OCI-LY1 (cell line): ENCODE results near the gene FURIN.

ENCODE experiments used
- CTCF ChIP-seq: fragments of 200-600 bp; sonication (generic), shearing (Covaris generic); IDR thresholded peaks from 2 replicates; pipeline ENCODE4 v1.5.1; 2017; ENCODE audit warnings: mild to moderate bottlenecking, antibody characterized with exemption, low read length, moderate library complexity, mixed read lengths
- EZH2 ChIP-seq: fragments of 200-600 bp; sonication (generic), shearing (Covaris generic); IDR thresholded peaks from 2 replicates; pipeline ENCODE4 v1.8.0; 2017; ENCODE audit warnings: borderline replicate concordance, mixed run types, mild to moderate bottlenecking, antibody characterized with exemption, low read length, moderate library complexity, mixed read lengths

- TF ChIP-seq CTCF (no peak), EZH2 (no peak)
Measured at GRCh38 chr15:90878660-90879059, 10.3 kb downstream of the FURIN start.
